Erythroblast (primary cell): Measurements from ENCODE around the gene CCDC87.

Source experiments
- DNase-seq, 2 experiments: peaks; one replicate each; lab custom pipeline; 2025; lab: John Stamatoyannopoulos, UW
- GATA1 ChIP-seq: IDR thresholded peaks from 2 replicates; pipeline ENCODE4 v1.6.1; 2011; ENCODE audit warnings: low read depth, mild to moderate bottlenecking, control low read depth, low read length, moderate library complexity
- POLR2A ChIP-seq: IDR thresholded peaks from 2 replicates; pipeline ENCODE4 v1.6.1; 2011; ENCODE audit warnings: mild to moderate bottlenecking, low read length

CCDC87 gene

GRCh38 chr11:66581261-66581660, 11.6 kb downstream of the CCDC87 start:
- TF ChIP-seq POLR2A (no peak), GATA1 (no peak)
- no peak for DNase-seq

DNA sequence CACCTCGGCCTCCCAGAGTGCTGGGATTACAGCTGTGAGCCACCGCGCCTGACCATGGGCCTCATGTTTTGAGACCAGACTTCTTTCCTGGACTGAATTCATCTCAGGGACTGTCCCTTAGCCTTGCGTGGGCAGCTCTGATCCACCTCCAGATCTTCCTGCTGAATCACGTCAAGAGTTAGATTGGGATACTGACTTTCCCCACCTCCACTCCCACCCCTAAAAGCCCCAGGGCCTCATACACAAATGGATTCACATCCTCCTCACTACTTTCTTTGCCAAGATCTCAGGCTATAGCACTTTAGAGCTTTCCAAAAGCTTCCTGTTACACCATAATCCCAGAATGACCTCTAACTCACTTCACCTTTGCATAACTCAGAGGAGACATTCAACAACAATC, 12.1 kb downstream of the CCDC87 start:
- DNase-seq = no peak
- TF ChIP-seq GATA1 (no peak), POLR2A (no peak)

DNA sequence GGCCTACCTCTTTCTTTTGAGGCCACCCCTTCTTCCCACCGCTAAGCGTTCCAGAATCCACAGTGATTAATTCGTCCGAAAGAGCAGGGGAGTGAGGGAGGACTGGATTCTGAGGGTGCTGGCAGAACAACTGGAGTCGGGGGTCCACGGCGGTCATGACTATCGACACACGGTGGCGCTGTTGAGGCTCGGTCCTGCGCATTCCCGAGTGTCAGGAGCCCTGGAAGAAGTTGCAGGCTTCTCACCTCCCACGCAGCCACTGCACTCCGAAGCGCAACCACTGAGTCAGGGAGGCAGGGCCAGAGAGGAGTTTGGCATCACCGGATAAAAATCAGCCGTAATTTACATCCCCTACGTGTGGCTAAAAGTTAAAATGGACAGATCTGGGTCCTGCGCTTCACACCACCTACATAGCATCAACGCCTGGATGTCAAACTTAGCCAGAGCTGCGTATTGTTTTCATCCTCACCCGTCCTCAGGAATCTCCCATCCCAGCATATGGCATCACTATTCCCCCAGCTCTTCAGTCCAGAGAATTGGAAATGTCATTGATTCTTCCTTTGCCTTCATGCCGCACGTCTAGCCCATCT, 13.8 kb downstream of the CCDC87 start:
- TF ChIP-seq POLR2A = no peak
- peak; percentile 63 to 84 for DNase-seq

GRCh38 chr11:66570850-66571180, 22.0 kb downstream of the CCDC87 start:
- TF ChIP-seq POLR2A (no peak), GATA1 (no peak)
- no peak for DNase-seq

DNA sequence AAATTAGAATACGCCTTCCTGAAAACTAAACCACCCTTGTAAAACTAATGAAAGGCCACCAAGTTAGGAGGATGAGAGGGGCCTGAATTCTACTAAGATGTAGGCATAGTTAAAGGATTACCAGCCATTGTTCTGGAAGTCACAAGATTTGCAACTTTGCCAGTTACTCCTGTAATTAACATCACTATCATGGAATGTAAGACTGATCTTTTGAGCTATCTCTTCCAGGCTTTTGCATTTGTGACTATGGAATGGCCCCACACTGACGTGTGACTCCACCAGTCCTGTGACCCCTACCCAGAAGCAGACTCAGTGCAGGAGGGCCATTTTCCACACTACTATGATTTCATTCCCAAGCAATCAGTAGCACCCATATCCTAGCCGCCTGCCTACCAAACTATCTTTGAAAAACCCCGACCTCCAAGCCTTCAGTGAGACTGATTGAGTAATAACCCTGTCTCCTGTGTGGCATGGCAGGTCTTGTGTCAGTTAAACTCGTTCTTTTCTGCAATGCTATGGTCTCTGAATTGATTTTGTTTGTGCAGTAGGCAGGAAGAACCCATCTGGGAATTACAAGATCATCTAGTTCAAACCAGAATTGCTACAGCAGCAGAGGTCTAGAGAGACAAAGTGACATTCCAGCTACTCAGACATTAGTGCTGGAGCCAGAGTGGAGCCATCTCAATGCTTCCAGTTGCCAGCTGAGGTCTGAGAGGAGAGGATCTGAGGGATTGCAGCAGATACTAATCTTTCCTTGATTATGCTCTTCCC, 22.6 kb downstream of the CCDC87 start:
- TF ChIP-seq POLR2A (no peak), GATA1 (no peak)
- no peak for DNase-seq

DNA sequence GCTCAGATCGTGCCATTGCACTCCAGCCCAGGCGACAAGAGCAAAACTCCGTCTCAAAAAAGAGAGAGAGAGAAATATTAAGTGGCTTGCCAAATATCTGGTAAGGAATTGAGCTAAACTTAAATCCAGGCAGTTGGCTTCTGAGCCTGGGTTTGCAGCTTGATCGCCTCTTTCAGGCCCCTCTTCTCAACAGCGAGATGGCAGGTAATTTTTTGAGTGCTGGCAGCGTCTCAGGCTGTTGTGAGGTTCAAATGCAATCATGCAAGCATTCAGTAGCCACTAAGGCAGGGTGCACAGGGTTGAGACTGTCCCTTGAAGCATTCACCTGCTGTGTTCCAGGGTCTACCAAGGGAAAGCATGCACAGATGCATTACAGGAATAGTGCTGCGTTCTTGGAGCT, 23.8 kb downstream of the CCDC87 start:
- TF ChIP-seq GATA1 (no peak), POLR2A (no peak)
- DNase-seq = no peak

- TF ChIP-seq POLR2A = no peak
- no peak for TF ChIP-seq GATA1
- DNase-seq = peak; percentile 75 to 76
Observed at GRCh38 chr11:66568124-66568916, 24.5 kb downstream of the CCDC87 start, which contains the start of gene CTSF. TSS of gene CTSF (minus strand) at chr11:66568606. CDS start at chr11:66568486, 120 bp downstream.

DNA sequence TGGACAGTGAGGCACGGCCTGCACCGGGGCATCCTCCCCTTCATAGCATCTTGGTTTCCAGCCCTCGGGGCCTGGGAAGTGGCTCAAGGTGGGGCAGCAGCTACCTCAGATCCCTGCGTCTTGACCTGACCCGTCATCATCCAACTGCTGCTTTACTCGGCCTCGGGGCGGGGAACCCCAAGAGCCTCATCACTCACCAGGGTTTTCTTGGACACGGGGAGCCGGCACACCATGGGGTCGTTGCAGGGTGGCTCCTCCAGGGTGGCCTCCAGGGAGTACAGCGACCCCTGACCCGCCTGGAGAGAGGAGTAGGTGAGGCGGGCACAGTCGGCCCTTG, 25.1 kb downstream of the CCDC87 start:
- no peak for DNase-seq
- no peak for TF ChIP-seq GATA1

DNA sequence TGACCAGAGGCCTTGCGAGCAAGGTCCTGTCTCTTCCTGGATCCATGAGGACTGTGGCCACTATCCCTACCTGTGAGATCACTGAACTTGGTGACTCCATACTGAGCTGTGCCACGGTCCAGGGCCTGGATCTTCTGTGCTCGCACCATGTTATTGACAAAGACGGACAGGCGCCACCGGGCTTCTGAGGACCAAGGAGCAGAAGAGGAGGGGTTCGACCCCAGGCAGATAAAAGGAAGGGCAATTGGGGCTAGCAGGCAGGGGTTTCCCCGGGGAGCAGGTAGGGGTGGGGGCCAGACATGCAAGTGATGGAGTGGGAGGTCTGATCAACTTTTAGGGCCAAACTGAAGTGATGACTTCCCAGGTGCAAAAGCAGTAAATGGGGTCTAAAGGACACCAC, 26.6 kb downstream of the CCDC87 start:
- TF ChIP-seq POLR2A (no peak), GATA1 (no peak)

GRCh38 chr11:66564984-66565383, 27.9 kb downstream of the CCDC87 start:
- TF ChIP-seq POLR2A = no peak
- no peak for TF ChIP-seq GATA1
- DNase-seq = no peak

More for the DNA sequence above, 26.6 kb downstream of the CCDC87 start:
- DNase-seq = no peak

GRCh38 chr11:66564538-66564937, 28.3 kb downstream of the CCDC87 start:
- DNase-seq = no peak
- no peak for TF ChIP-seq GATA1

GRCh38 chr11:66563832-66564231, 29.0 kb downstream of the CCDC87 start:
- no peak for TF ChIP-seq GATA1
- TF ChIP-seq POLR2A = no peak
- DNase-seq = no peak

GRCh38 chr11:66562907-66563583, 29.8 kb downstream of the CCDC87 start:
- no peak for DNase-seq
- TF ChIP-seq POLR2A (no peak), GATA1 (no peak)

DNA sequence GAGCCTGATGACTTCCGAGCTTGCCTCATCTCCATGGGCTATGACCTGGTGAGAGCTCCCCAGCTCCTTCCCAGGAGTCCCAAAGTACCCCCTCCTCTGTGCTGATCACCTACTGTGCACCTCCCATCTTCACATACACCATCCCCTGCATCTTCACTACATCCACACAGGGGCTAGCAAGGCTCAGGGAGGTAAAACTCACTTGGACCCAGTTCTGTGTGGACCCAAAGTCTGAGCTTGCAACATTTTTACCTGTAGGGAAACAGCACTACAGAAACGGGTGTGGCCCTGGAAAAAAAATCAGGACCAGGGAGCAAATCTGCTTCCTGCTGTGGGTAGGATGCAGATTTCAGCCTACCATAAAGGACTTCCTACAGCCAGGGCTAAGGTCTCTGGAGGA, 30.6 kb downstream of the CCDC87 start:
- TF ChIP-seq GATA1 (no peak), POLR2A (no peak)
- DNase-seq = no peak
